HG02852 (cell line): ENCODE measurements around the gene IFT43.
A peak's percentile ranks its signal among the peaks of the same experiment; 100 is the strongest.

Experiments
- ATAC-seq: cut with Tn5 transposase; IDR thresholded peaks from one replicate; pipeline ENCODE4 v1.9.1; 2021; ENCODE audit warnings: mild to moderate bottlenecking, moderate library complexity; ENCODE audit not compliant: unreplicated experiment

Gene IFT43

GRCh38 chr14:75979648-75980565 lies 5.7 kb upstream of the IFT43 start:
- ATAC-seq, result no peak

- no peak for ATAC-seq
Observed at GRCh38 chr14:75980856-75981255, 4.7 kb upstream of the IFT43 start.

GRCh38 chr14:75981426-75982265 lies 3.9 kb upstream of the IFT43 start, which contains the start of gene TGFB3:
Gene TGFB3 (minus strand): TSS chr14:75981995. CDS start chr14:75980893, 1,102 bp downstream.
- peak; percentile 53 for ATAC-seq

GRCh38 chr14:75982266-75983018 lies 3.1 kb upstream of the IFT43 start:
- peak; percentile 41 for ATAC-seq

GRCh38 chr14:75983019-75983358 lies 2.6 kb upstream of the IFT43 start:
- no peak for ATAC-seq

- ATAC-seq, result no peak
Observed at GRCh38 chr14:75984674-75985073, 889 bp upstream of the IFT43 start.

- no peak for ATAC-seq
Observed at GRCh38 chr14:75986439-75986765, 839 bp downstream of the IFT43 start.

GRCh38 chr14:75987201-75987970 lies 1.8 kb downstream of the IFT43 start:
- ATAC-seq, result no peak

GRCh38 chr14:75989134-75989533 lies 3.6 kb downstream of the IFT43 start:
- no peak for ATAC-seq

- ATAC-seq, result no peak
Observed at GRCh38 chr14:75990297-75990696, 4.7 kb downstream of the IFT43 start.

- no peak for ATAC-seq
Observed at GRCh38 chr14:75991753-75992152, 6.2 kb downstream of the IFT43 start.

GRCh38 chr14:75993567-75994041 lies 8.0 kb downstream of the IFT43 start:
- peak; percentile 73 for ATAC-seq

GRCh38 chr14:75995372-75996041 lies 9.9 kb downstream of the IFT43 start:
- ATAC-seq, result no peak

- ATAC-seq, result no peak
Observed at GRCh38 chr14:75996488-75996887, 10.9 kb downstream of the IFT43 start.

- no peak for ATAC-seq
Observed at GRCh38 chr14:75999511-76000190, 14.1 kb downstream of the IFT43 start.

- no peak for ATAC-seq
Observed at GRCh38 chr14:76002383-76002782, 16.8 kb downstream of the IFT43 start.

GRCh38 chr14:76006253-76006652 lies 20.7 kb downstream of the IFT43 start:
- no peak for ATAC-seq

GRCh38 chr14:76007379-76007778 lies 21.8 kb downstream of the IFT43 start:
- ATAC-seq, result no peak

GRCh38 chr14:76007852-76008251 lies 22.3 kb downstream of the IFT43 start:
- ATAC-seq, result no peak
